HG03280 (cell line): ENCODE results near the gene ATG13.

Experiments
- ATAC-seq: cut with Tn5 transposase; IDR thresholded peaks from one replicate; pipeline ENCODE4 v1.9.1; 2021; ENCODE audit warnings: mild to moderate bottlenecking, moderate library complexity; ENCODE audit not compliant: unreplicated experiment

ATG13 gene

DNA sequence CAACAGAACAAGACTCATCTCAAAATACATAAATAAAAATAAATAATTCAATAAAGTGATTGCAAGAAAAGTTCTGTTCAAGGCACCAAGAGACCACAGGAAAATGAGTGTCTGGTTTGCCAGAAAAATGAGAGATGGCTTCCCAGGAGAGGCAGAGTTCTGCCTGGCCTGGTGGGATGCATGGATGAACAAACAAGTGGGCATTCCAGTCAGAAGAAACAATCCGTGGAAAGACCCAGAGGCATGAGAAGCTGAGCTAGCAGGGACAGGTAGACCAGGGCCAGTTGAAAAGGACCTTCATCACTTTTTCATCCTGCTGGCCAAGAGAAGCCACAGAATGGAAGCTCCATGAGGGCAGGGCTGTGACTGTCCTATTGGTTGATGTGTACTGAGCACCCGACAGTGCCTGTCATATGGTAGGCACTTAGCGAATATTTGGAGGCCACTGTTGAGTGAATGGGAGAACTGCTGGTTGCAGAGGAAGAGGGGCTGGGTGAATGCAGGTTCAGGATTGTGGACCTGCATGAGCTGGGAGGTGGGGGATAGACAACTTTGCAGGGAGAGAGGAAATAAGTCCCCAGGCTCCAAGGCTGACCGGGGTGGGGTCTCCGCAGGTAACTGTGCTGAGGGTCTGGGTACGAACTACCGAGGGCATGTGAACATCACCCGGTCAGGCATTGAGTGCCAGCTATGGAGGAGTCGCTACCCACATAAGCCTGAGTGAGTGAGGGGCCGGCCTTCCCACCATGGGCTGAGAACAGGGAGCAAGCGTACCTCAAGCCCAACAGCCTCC is 105.4 kb downstream of the ATG13 start:
- ATAC-seq, result no peak

DNA sequence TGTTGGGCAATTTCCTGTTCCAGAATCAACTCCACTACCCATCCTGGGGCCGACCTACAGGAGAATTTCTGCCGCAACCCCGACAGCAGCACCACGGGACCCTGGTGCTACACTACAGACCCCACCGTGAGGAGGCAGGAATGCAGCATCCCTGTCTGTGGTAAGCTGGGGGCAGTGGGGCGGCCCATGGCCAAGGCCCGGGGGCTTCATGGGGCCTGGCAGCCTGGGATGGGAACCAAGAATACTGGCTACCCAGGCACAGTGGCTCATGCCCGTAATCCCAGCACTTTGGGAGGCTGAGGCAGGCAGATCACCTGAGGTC is 106.0 kb downstream of the ATG13 start:
- ATAC-seq, result no peak

GRCh38 chr11:46724088-46724487 is 106.7 kb downstream of the ATG13 start:
- ATAC-seq, result no peak
